ENCODE results near the gene RNLS. TPM values are rescaled to one million over a fixed set of nuclear protein-coding genes. Genes with fewer than 3 reads are reported as not detected.
A peak's percentile ranks its signal among the peaks of the same experiment; 100 is the strongest.

The RNLS gene
- total RNA-seq, 1 experiment from 2014 or later, result not detected

GRCh38 chr10:88477343-88478085 is 105.6 kb downstream of the RNLS start:
- no peak for DNase-seq (ENCODE audit: low read depth)

- DNase-seq (ENCODE audit: low read depth), result peak; percentile 31
These were observed 108.0 kb downstream of the RNLS start for GRCh38 chr10:88474884-88475844.

GRCh38 chr10:88473989-88474883 is 108.9 kb downstream of the RNLS start:
- DNase-seq (ENCODE audit: low read depth), result no peak

- DNase-seq (ENCODE audit: low read depth), result peak; percentile 66
These were observed 110.6 kb downstream of the RNLS start for GRCh38 chr10:88472540-88472939.

GRCh38 chr10:88471899-88472298 is 111.2 kb downstream of the RNLS start:
- DNase-seq (ENCODE audit: low read depth), result no peak

- DNase-seq (ENCODE audit: low read depth), result peak; percentile 45
These were observed 115.2 kb downstream of the RNLS start for GRCh38 chr10:88467835-88468485.

GRCh38 chr10:88466786-88467185 is 116.3 kb downstream of the RNLS start:
- DNase-seq (ENCODE audit: low read depth), result no peak

- no peak for DNase-seq (ENCODE audit: low read depth)
These were observed 117.4 kb downstream of the RNLS start for GRCh38 chr10:88465765-88466164.

- no peak for DNase-seq (ENCODE audit: low read depth)
These were observed 119.3 kb downstream of the RNLS start for GRCh38 chr10:88463811-88464210.

GRCh38 chr10:88461426-88461825 is 121.7 kb downstream of the RNLS start:
- no peak for DNase-seq (ENCODE audit: low read depth)

- DNase-seq (ENCODE audit: low read depth), result no peak
These were observed 123.6 kb downstream of the RNLS start for GRCh38 chr10:88459530-88459929.

GRCh38 chr10:88458209-88458608 is 124.9 kb downstream of the RNLS start:
- DNase-seq (ENCODE audit: low read depth), result no peak

GRCh38 chr10:88457660-88458059 is 125.5 kb downstream of the RNLS start:
- peak; percentile 71 for DNase-seq (ENCODE audit: low read depth)

- peak; percentile 68 for DNase-seq (ENCODE audit: low read depth)
These were observed 126.4 kb downstream of the RNLS start for GRCh38 chr10:88456730-88457129.

GRCh38 chr10:88455831-88456230 is 127.3 kb downstream of the RNLS start:
- DNase-seq (ENCODE audit: low read depth), result no peak

GRCh38 chr10:88450201-88450600 is 132.9 kb downstream of the RNLS start:
- DNase-seq (ENCODE audit: low read depth), result no peak

GRCh38 chr10:88442716-88443115 is 140.4 kb downstream of the RNLS start:
- no peak for DNase-seq (ENCODE audit: low read depth)

- no peak for DNase-seq (ENCODE audit: low read depth)
These were observed 142.6 kb downstream of the RNLS start for GRCh38 chr10:88440541-88440940.

- DNase-seq (ENCODE audit: low read depth), result no peak
These were observed 143.2 kb downstream of the RNLS start for GRCh38 chr10:88439932-88440331.

- DNase-seq (ENCODE audit: low read depth), result no peak
These were observed 145.7 kb downstream of the RNLS start for GRCh38 chr10:88437411-88437810.
